GM18867 (cell line): Measurements from ENCODE around the gene PRXL2C.
"Not testable (repeated sequence)": the region's sequence is repeated elsewhere in the genome, so short reads cannot be mapped to it uniquely, and the experiment has no call there.

ENCODE experiments used
- ATAC-seq: cut with Tn5 transposase; IDR thresholded peaks from one replicate; pipeline ENCODE4 v1.9.1; 2021; ENCODE audit warnings: mild to moderate bottlenecking, moderate library complexity; ENCODE audit not compliant: unreplicated experiment

PRXL2C gene

GRCh38 chr9:96655198-96655851 lies at the start of gene PRXL2C:
Gene PRXL2C (minus strand): TSS chr9:96655317. CDS start chr9:96655281, 36 bp downstream.
- ATAC-seq, result peak; percentile 66

GRCh38 chr9:96700721-96701375 lies 45.7 kb upstream of the PRXL2C start:
- not testable (repeated sequence) for ATAC-seq

- no peak for ATAC-seq
Observed at GRCh38 chr9:96691326-96691725, 36.2 kb upstream of the PRXL2C start.

- no peak for ATAC-seq
Observed at GRCh38 chr9:96688745-96689464, 33.8 kb upstream of the PRXL2C start.

- no peak for ATAC-seq
Observed at GRCh38 chr9:96688187-96688586, 33.1 kb upstream of the PRXL2C start.

- ATAC-seq, result no peak
Observed at GRCh38 chr9:96686638-96687335, 31.7 kb upstream of the PRXL2C start.

GRCh38 chr9:96680812-96681499 lies 25.8 kb upstream of the PRXL2C start:
- ATAC-seq, result no peak

GRCh38 chr9:96674906-96675538 lies 19.9 kb upstream of the PRXL2C start:
- ATAC-seq, result no peak

GRCh38 chr9:96673786-96674185 lies 18.7 kb upstream of the PRXL2C start:
- ATAC-seq, result not testable (repeated sequence)

GRCh38 chr9:96668868-96669534 lies 13.9 kb upstream of the PRXL2C start:
- no peak for ATAC-seq

- no peak for ATAC-seq
Observed at GRCh38 chr9:96667363-96667728, 12.2 kb upstream of the PRXL2C start.

GRCh38 chr9:96666653-96667362 lies 11.7 kb upstream of the PRXL2C start:
- ATAC-seq, result peak; percentile 74

- ATAC-seq, result no peak
Observed at GRCh38 chr9:96665789-96666188, 10.7 kb upstream of the PRXL2C start.

- no peak for ATAC-seq
Observed at GRCh38 chr9:96663506-96664120, 8.5 kb upstream of the PRXL2C start.

GRCh38 chr9:96661711-96662110 lies 6.6 kb upstream of the PRXL2C start:
- ATAC-seq, result no peak

- ATAC-seq, result no peak
Observed at GRCh38 chr9:96660692-96661248, 5.7 kb upstream of the PRXL2C start.

- peak; percentile 42 for ATAC-seq
Observed at GRCh38 chr9:96654450-96655197, 493 bp downstream of the PRXL2C start.

- no peak for ATAC-seq
Observed at GRCh38 chr9:96651626-96652025, 3.5 kb downstream of the PRXL2C start.
